Spleen (tissue), 11 donors: Measurements from ENCODE around the gene OGFR. TPM values are rescaled to one million over a fixed set of nuclear protein-coding genes. Genes with fewer than 3 reads are reported as not detected.

Experiments used
- DNase-seq: peaks from one replicate; pipeline ENCODE4 v3.0.0-alpha.2; 2020
- H3K27ac ChIP-seq, 8 donors: fragments of 200-600 bp; sonication (generic) in 7 of 8; 1 replicate in 4 of 8; 2 replicates in 4 of 8; pipeline versions ENCODE4 v1.5.0 to v1.8.0; 2016 to 2021; ENCODE audit warnings: inconsistent platforms in 4 of 8, mild to moderate bottlenecking in 4 of 8, moderate library complexity in 1 of 8
- H3K27me3 ChIP-seq, 7 donors: fragments of 200-600 bp; sonication (generic) in 6 of 7; replicated peaks in 1 of 7; 1 replicate in 4 of 7; 2 replicates in 3 of 7; pipeline versions ENCODE4 v1.5.0 to v1.8.0; 2016 to 2021; ENCODE audit warnings: inconsistent platforms in 3 of 7, mild to moderate bottlenecking in 1 of 7
- H3K36me3 ChIP-seq, 6 donors: fragments of 200-600 bp; sonication (generic) in 5 of 6; 1 replicate in 4 of 6; 2 replicates in 2 of 6; pipeline versions ENCODE4 v1.5.0 to v1.8.0; 2016 to 2021; ENCODE audit warnings: inconsistent platforms in 2 of 6
- H3K4me1 ChIP-seq, 6 donors: fragments of 200-600 bp; sonication (generic) in 5 of 6; 1 replicate in 3 of 6; 2 replicates in 3 of 6; pipeline versions ENCODE4 v1.5.0 to v1.8.0; 2016 to 2021; ENCODE audit warnings: inconsistent platforms in 3 of 6
- H3K4me3 ChIP-seq, 8 donors: fragments of 200-600 bp; sonication (generic) in 7 of 8; 1 replicate in 4 of 8; 2 replicates in 4 of 8; pipeline versions ENCODE4 v1.5.0 to v1.8.0; 2016 to 2021; ENCODE audit warnings: inconsistent platforms in 4 of 8, mild to moderate bottlenecking in 4 of 8, moderate library complexity in 2 of 8
- H3K9me3 ChIP-seq, 8 donors: fragments of 200-600 bp; sonication (generic) in 7 of 8; 1 replicate in 4 of 8; 2 replicates in 4 of 8; pipeline versions ENCODE4 v1.5.0 to v1.8.0; 2016 to 2021; ENCODE audit warnings: inconsistent platforms in 4 of 8
- CTCF ChIP-seq, 11 experiments: fragments of 200-600 bp in 7 of 11; fragments of 450-650 bp in 4 of 11; sonication (generic) in 4 of 11; IDR thresholded peaks in 8 of 11; conservative IDR thresholded peaks in 3 of 11; 1 replicate in 7 of 11; 2 replicates in 4 of 11; pipeline versions ENCODE4 v1.4.0 to v1.8.0; 2016 to 2021; ENCODE audit warnings: antibody characterized with exemption in 11 of 11, inconsistent platforms in 4 of 11, mild to moderate bottlenecking in 1 of 11
- POLR2A ChIP-seq, 3 donors: fragments of 450-650 bp; IDR thresholded peaks; one replicate each; pipeline ENCODE4 v1.5.1; 2017; ENCODE audit warnings: antibody characterized with exemption in 3 of 3, mild to moderate bottlenecking in 1 of 3
- POLR2AphosphoS5 ChIP-seq, 3 donors: sonication (generic); formaldehyde crosslinking; IDR thresholded peaks; one replicate each; pipeline ENCODE4 v1.5.1; 2017; ENCODE audit warnings: antibody characterized with exemption in 3 of 3
- WGBS, 5 donors: extraction: QIAGEN DNeasy Blood & Tissue Kit in 3 of 5; methylation state at CpG; one replicate each; pipeline versions ENCODE4 v1.1.5 to v1.1.7; 2013 to 2018; 5-methylcytosine and 5-hydroxymethylcytosine counted together
- intact Hi-C: fragments of 100-400 bp; cut with DNase I; formaldehyde crosslinking; loops from one replicate; pipeline ENCODE4 v1.15.0; 2023; ENCODE audit warnings: low total_unique reads
- polyA plus RNA-seq, 3 donors: library from polyadenylated mRNA; stranded (reverse); fragments of 200-250 nt; gene quantifications; one replicate each; pipeline ENCODE4 v1.2.1, GENCODE V29; 2013
- total RNA-seq, 7 donors: library from RNA; depleted of rRNA in 3 of 7; stranded (reverse); fragments of >200 nt in 3 of 7; fragmentation: NEBNext Ultra II Directional in 4 of 7; extraction: Animal tissue kit (Norgen Biotek cat#: 25700) in 4 of 7; gene quantifications; one replicate each; pipeline versions ENCODE4 v1.1.0 to v1.2.1, GENCODE V29; 2016 to 2021
- donor health status: healthy with polysubstance abuse.
- donor health status: DM: no; HTN: no; CAD: no; lungs with moderate emphysema.
- donor health status: DM: no; HTN: no; CAD: no.
- donor health status: Bipolar disorder and iron deficiency.
- donor health status: healthy.
- donor health status: DM: no; HTN: no; CAD: no.
- donor health status: DM: yes; HTN: yes; CAD: no.

The OGFR gene
- total and polyA plus RNA-seq, 10 donors, result 46.0 to 127 (median 78.2) TPM

GRCh38 chr20:62829231-62830230, 24.9 kb downstream of the OGFR start:
- Histone ChIP-seq H3K9me3 (no peaks in the 10 kb centered on the region), H3K36me3 (no peaks in the 10 kb centered on the region), H3K4me1 (peaks cover 10 to 50% (median 40%) of the 10 kb centered on the region in 6 donors), H3K27me3 (peaks cover 0 to 29% (median 0%) of the 10 kb centered on the region in 7 donors), H3K4me3 (no peak overlapping the region), H3K27ac (no peak overlapping the region)
- DNase-seq, result peak; percentile 64
- intact Hi-C loops, result no loop called here
- 92 to 97% (median 93%) methylated on average over 21 to 32 of the region's 32 CpGs for WGBS, 5 donors
- TF ChIP-seq POLR2AphosphoS5 (IDR thresholded peaks at IDR 0.05), result no peak
- TF ChIP-seq CTCF (IDR thresholded peaks at IDR 0.05 in 8 of 11, conservative IDR thresholded peaks at IDR 0.05 in 3 of 11), result no peak
- no peak for TF ChIP-seq POLR2A (IDR thresholded peaks at IDR 0.05)

- Histone ChIP-seq H3K4me1 (peaks cover 10 to 44% (median 33%) of the 10 kb centered on the region in 6 donors), H3K9me3 (no peaks in the 10 kb centered on the region), H3K4me3 (no peak overlapping the region), H3K36me3 (no peaks in the 10 kb centered on the region), H3K27me3 (peaks cover 0 to 22% (median 0%) of the 10 kb centered on the region in 7 donors), H3K27ac (no peak overlapping the region)
- intact Hi-C loops, result no loop called here
- WGBS, 5 donors, result 88 to 98% (median 91%) methylated on average over 8 to 14 of the region's 14 CpGs; no CpG with 5 or more reads in 1 of the 5 donors
- no peak for TF ChIP-seq CTCF (IDR thresholded peaks at IDR 0.05 in 8 of 11, conservative IDR thresholded peaks at IDR 0.05 in 3 of 11)
- no peak for TF ChIP-seq POLR2AphosphoS5 (IDR thresholded peaks at IDR 0.05)
- DNase-seq, result peak; percentile 50
Observed at GRCh38 chr20:62830251-62830650, 25.6 kb downstream of the OGFR start.

- Histone ChIP-seq H3K9me3 (no peaks in the 10 kb centered on the region), H3K4me1 (peaks cover 10 to 38% (median 28%) of the 10 kb centered on the region in 6 donors), H3K27me3 (peaks cover 0 to 18% (median 0%) of the 10 kb centered on the region in 7 donors), H3K36me3 (peaks cover 0 to 1% (median 0%) of the 10 kb centered on the region in 6 donors), H3K27ac (peak overlapping the region in 1 of 8 donors; percentile 90), H3K4me3 (no peak overlapping the region)
- TF ChIP-seq CTCF (IDR thresholded peaks at IDR 0.05 in 8 of 11, conservative IDR thresholded peaks at IDR 0.05 in 3 of 11), result no peak
- TF ChIP-seq POLR2AphosphoS5 (IDR thresholded peaks at IDR 0.05), result no peak
- no peak for TF ChIP-seq POLR2A (IDR thresholded peaks at IDR 0.05)
- intact Hi-C loops, result no loop called here
- 53 to 91% (median 80%) methylated on average over 2 to 22 of the region's 22 CpGs for WGBS, 5 donors
- DNase-seq, result peak; percentile 68
Observed at GRCh38 chr20:62830821-62831220, 26.2 kb downstream of the OGFR start.

- WGBS, 5 donors, result 78 to 93% (median 86%) methylated on average over 6 to 10 of the region's 10 CpGs
- DNase-seq, result peak; percentile 58
- intact Hi-C loops, result no loop called here
- Histone ChIP-seq H3K4me3 (no peak overlapping the region), H3K4me1 (peaks cover 10 to 40% (median 29%) of the 10 kb centered on the region in 6 donors), H3K9me3 (no peaks in the 10 kb centered on the region), H3K27ac (peak overlapping the region in 3 of 8 donors; percentile 79 to 90 (median 90)), H3K27me3 (peaks cover 0 to 21% (median 0%) of the 10 kb centered on the region in 7 donors), H3K36me3 (peaks cover 0 to 7% (median 0%) of the 10 kb centered on the region in 6 donors)
- TF ChIP-seq CTCF (IDR thresholded peaks at IDR 0.05 in 8 of 11, conservative IDR thresholded peaks at IDR 0.05 in 3 of 11) (no peak), POLR2A (IDR thresholded peaks at IDR 0.05) (no peak), POLR2AphosphoS5 (IDR thresholded peaks at IDR 0.05) (no peak)
Observed at GRCh38 chr20:62831361-62831788, 26.7 kb downstream of the OGFR start.
